ENCODE results near the gene MYLK. TPM values are rescaled to one million over a fixed set of nuclear protein-coding genes. Genes with fewer than 3 reads are reported as not detected.
A peak's percentile ranks its signal among the peaks of the same experiment; 100 is the strongest.

The MYLK gene
- total and polyA plus RNA-seq, 2 of the 4 experiments (the other 2 are of a cell fraction) = 299 to 484 TPM

GRCh38 chr3:123719862-123720453 lies 164.2 kb downstream of the MYLK start:
- H3K9ac ChIP-seq (ENCODE audit: low read depth, low read length) = no peak overlapping the region; the same call in 1 of the 2 replicates
- ChIA-PET CTCF (interaction anchor here (1.2 kb wide), 1 partner anchor 15 kb away, joined by 3 read pairs; no protein-coding TSS in a partner anchor), POLR2A (ENCODE audit: unreplicated experiment) (no interaction called here)
- dilution Hi-C loops (cut with HindIII; ENCODE audit: low sequenced_read_pairs, unreplicated experiment) (no loop called here), in situ Hi-C loops (cut with MboI; ENCODE audit: low sequenced_read_pairs) (loop anchor here (5.0 kb wide), 1 partner anchor 78 kb away; no protein-coding TSS in a partner anchor), intact Hi-C loops (cut with micrococcal nuclease) (loop anchor here (1.0 kb wide), 2 partner anchors 68 to 135 kb away; partner anchors contain the start of gene HACD2)
- H3K4me3 ChIP-seq (ENCODE audit: insufficient read depth, low read depth, low read length) = no peak overlapping the region
- H3K4me1 ChIP-seq (ENCODE audit: control insufficient read depth, insufficient read depth, low read length) = peaks cover 20% of the 10 kb centered on the region
- peaks cover 10 to 42% of the 10 kb centered on the region in 2 experiments; a peak in 3 of 4 replicates for H3K79me1 ChIP-seq (ENCODE audit: low read depth in 1 of 2, low read length in 2 of 2)
- peaks cover 45% of the 10 kb centered on the region for H3K36me3 ChIP-seq (ENCODE audit: control insufficient read depth, insufficient read depth, low read length)
- peak overlapping the region; percentile 83 for H2BK120ac ChIP-seq (ENCODE audit: low read depth, low read length)
- no peaks in the 10 kb centered on the region for H4K20me1 ChIP-seq (ENCODE audit: insufficient read depth, low read length)
- H2AK5ac ChIP-seq (ENCODE audit: low read depth, low read length) = peak overlapping the region; percentile 79; the same call in 1 of the 2 replicates
- peaks cover 16% of the 10 kb centered on the region for H3K9me1 ChIP-seq (ENCODE audit: insufficient read depth, low read length)
- H2BK5ac ChIP-seq (ENCODE audit: low read depth, low read length, poor library complexity, severe bottlenecking) = peak overlapping the region; percentile 55
- H2BK20ac ChIP-seq (ENCODE audit: low read depth, low read length) = no peak overlapping the region
- WGBS, 2 experiments (ENCODE audit: extremely low coverage in 2 of 2, insufficient read length in 1 of 2) = 52% methylated on average over 5 of the region's 14 CpGs; no CpG with 5 or more reads in 1 of the 2 experiments
- no peaks in the 10 kb centered on the region for H3K27me3 ChIP-seq (ENCODE audit: control insufficient read depth, insufficient read depth, low read length)
- peak overlapping the region; percentile 65 for H3K4ac ChIP-seq (ENCODE audit: low read depth, low read length)
- BruUV-seq (replicated peaks) = no TSS peak
- H2AK9ac ChIP-seq (replicated peaks; ENCODE audit: low read depth, low read length, poor library complexity) = peak overlapping the region; percentile 88
- H3K23ac ChIP-seq (ENCODE audit: low read depth, low read length) = no peak overlapping the region
- H3K9me3 ChIP-seq (ENCODE audit: control insufficient read depth, insufficient read depth, low read length) = no peaks in the 10 kb centered on the region
- H4K5ac ChIP-seq (ENCODE audit: low read depth, low read length) = peak overlapping the region; percentile 45; the same call in 1 of the 2 replicates
- H4K8ac ChIP-seq (ENCODE audit: low read depth in 2 of 2, low read length in 2 of 2) = peak overlapping the region; percentile 28 to 59; a peak in 1 of 4 replicates
- H3K14ac ChIP-seq (replicated peaks; ENCODE audit: low read depth, low read length) = peak overlapping the region; percentile 50; the same call in 1 of the 2 replicates
- ATAC-seq (ENCODE audit: low read depth) = peak; percentile 2; the same call in 1 of the 2 replicates
- TF ChIP-seq POLR2A (IDR thresholded peaks at IDR 0.05; ENCODE audit: low read depth, low read length) (no peak), RFX5 (IDR thresholded peaks at IDR 0.05; ENCODE audit: low read depth, low read length) (no peak)
- no peak overlapping the region for H2AFZ ChIP-seq (replicated peaks; ENCODE audit: low read length, poor library complexity)
- H3K4me2 ChIP-seq (ENCODE audit: low read depth, low read length) = no peak overlapping the region
- H2BK15ac ChIP-seq (ENCODE audit: low read depth, low read length) = no peak overlapping the region
- H4K91ac ChIP-seq (ENCODE audit: insufficient read depth, low read depth, low read length) = peak overlapping the region; percentile 84
- no peak for DNase-seq
- peak overlapping the region; percentile 67; the same call in 1 of the 2 replicates for H3K27ac ChIP-seq (ENCODE audit: insufficient read depth, low read length)
- H3K56ac ChIP-seq (ENCODE audit: extremely low read depth, insufficient read depth, low read length) = peak overlapping the region; percentile 61; the same call in 1 of the 2 replicates
- H3K18ac ChIP-seq (ENCODE audit: low read depth, low read length) = peak overlapping the region; percentile 42; the same call in 1 of the 2 replicates

All from IMR-90 (cell line).